ENCODE data around the gene PCAT7.

GRCh38 chr9:94526271-94526670 is 28.6 kb upstream of the PCAT7 start:
- TF ChIP-seq CTCF (conservative IDR thresholded peaks at IDR 0.05) (no peak), EZH2 (IDR thresholded peaks at IDR 0.05; ENCODE audit: low read depth) (no peak)
